Mucosa of rectum (tissue), 2 donors: Measurements from ENCODE around the gene BABAM2.
A peak's percentile ranks its signal among the peaks of the same experiment; 100 is the strongest.

Experiments
- H3K27ac ChIP-seq, 2 donors: one replicate each; pipeline ENCODE4 v1.7.0; 2013; ENCODE audit warnings: inconsistent platforms in 2 of 2, low read depth in 2 of 2, low read length in 2 of 2
- H3K27me3 ChIP-seq, 2 donors: one replicate each; pipeline ENCODE4 v1.7.0; 2013; ENCODE audit warnings: low read length in 2 of 2; ENCODE audit not compliant: control insufficient read depth in 2 of 2, insufficient read depth in 2 of 2
- H3K36me3 ChIP-seq, 2 donors: one replicate each; pipeline ENCODE4 v1.7.0; 2013; ENCODE audit warnings: low read length in 2 of 2; ENCODE audit not compliant: control insufficient read depth in 2 of 2, insufficient read depth in 2 of 2
- H3K4me1 ChIP-seq, 2 donors: one replicate each; pipeline ENCODE4 v1.7.0; 2013; ENCODE audit warnings: low read length in 2 of 2, mild to moderate bottlenecking in 1 of 2; ENCODE audit not compliant: control insufficient read depth in 2 of 2, insufficient read depth in 2 of 2
- H3K4me3 ChIP-seq, 2 donors: one replicate each; pipeline ENCODE4 v1.7.0; 2013; ENCODE audit warnings: low read length in 2 of 2
- H3K9ac ChIP-seq, 2 donors: one replicate each; pipeline ENCODE4 v1.7.0; 2013; ENCODE audit warnings: low read length in 2 of 2, low read depth in 1 of 2, mild to moderate bottlenecking in 1 of 2
- H3K9me3 ChIP-seq, 2 donors: one replicate each; pipeline ENCODE4 v1.7.0; 2013; ENCODE audit warnings: low read length in 2 of 2; ENCODE audit not compliant: control insufficient read depth in 2 of 2
- donor health status: healthy.
- donor health status: Normal muscosa, but diverticular disease.

The BABAM2 gene

DNA sequence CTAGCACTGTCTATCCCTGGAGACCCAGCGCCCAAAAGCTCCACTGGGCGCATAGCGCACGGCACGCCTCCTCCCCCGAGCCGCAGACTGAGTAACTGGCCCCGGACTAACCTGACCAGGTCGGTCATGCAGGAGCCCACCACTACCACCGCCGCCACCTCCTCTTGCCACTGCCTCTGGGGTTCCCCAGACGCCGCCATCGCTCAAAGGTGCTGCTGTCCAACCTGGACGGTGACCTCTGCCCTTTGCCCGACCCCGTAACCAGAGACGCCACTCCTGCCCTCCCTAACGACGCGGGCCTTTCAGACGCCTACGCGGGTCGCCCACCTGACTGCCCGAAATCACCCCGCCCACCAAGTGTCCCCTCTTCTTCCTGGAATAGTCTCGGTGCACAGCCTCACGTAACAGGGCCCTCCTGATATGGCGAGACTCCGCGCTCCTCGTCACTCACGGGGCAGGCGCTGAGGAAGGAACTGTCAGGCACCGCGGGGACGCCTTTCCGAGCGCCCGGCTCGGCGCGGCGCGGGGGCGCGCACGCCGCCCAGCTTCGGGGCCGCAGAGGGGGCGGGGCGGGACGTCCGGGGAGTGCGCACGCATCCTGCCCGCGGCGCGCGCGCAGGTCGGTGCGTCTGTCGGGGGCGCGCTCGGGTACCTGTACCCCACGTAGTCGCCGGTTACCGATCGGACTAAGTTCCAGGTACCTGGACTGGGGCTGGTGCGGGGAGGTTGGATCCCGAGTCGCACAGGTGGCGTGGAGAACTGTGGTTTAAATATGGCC, at the start of gene BABAM2, which contains the start of gene RBKS:
TSS of gene BABAM2 (plus strand) at position 584 of the 778 bp plus-strand sequence. CDS start 3,828 bp downstream, outside the sequence.
TSS of gene RBKS (minus strand) at position 242 of the 778 bp plus-strand sequence. CDS start at position 200, 42 bp downstream.
- peaks cover 3 to 20% of the 10 kb centered on the region in 2 donors for H3K4me1 ChIP-seq
- no peaks in the 10 kb centered on the region for H3K9me3 ChIP-seq
- H3K4me3 ChIP-seq, result peak within 1 kb of the TSS; percentile 88 to 95
- peak within 1 kb of the TSS; percentile 93 to 94 for H3K9ac ChIP-seq
- H3K27ac ChIP-seq, result peak within 1 kb of the TSS; percentile 95 to 96
- H3K27me3 ChIP-seq, result no peaks in the 10 kb centered on the region
- H3K36me3 ChIP-seq, result no peaks in the 10 kb centered on the region

DNA sequence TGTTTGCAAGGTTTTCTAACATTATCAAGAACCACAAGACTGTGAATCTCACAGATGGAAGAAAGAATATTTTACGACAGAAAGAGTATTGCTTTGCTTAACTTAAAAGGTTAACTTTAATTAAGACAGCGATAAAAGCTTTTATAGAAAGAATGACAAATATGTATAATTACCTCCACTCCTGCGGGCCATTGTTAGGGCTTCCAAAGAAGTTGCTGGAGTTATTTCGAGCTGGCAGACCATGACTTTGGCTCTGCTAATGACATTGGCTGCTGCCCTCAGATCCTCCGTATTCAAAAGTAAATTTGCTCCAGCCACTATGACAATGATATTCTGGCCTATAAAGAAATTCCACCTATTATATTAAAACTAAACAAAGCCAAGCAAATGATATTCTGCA, 47.6 kb upstream of the BABAM2 start:
- H3K36me3 ChIP-seq, result no peaks in the 10 kb centered on the region
- H3K9me3 ChIP-seq, result no peaks in the 10 kb centered on the region
- H3K27ac ChIP-seq, result no peak overlapping the region
- no peak overlapping the region for H3K9ac ChIP-seq
- H3K27me3 ChIP-seq, result no peaks in the 10 kb centered on the region
- H3K4me3 ChIP-seq, result no peak overlapping the region
- H3K4me1 ChIP-seq, result no peaks in the 10 kb centered on the region

- H3K36me3 ChIP-seq, result no peaks in the 10 kb centered on the region
- H3K27ac ChIP-seq, result no peak overlapping the region
- no peaks in the 10 kb centered on the region for H3K9me3 ChIP-seq
- H3K4me3 ChIP-seq, result no peak overlapping the region
- H3K27me3 ChIP-seq, result no peaks in the 10 kb centered on the region
- no peak overlapping the region for H3K9ac ChIP-seq
- no peaks in the 10 kb centered on the region for H3K4me1 ChIP-seq
Observed at GRCh38 chr2:27843992-27844391, 46.5 kb upstream of the BABAM2 start.

DNA sequence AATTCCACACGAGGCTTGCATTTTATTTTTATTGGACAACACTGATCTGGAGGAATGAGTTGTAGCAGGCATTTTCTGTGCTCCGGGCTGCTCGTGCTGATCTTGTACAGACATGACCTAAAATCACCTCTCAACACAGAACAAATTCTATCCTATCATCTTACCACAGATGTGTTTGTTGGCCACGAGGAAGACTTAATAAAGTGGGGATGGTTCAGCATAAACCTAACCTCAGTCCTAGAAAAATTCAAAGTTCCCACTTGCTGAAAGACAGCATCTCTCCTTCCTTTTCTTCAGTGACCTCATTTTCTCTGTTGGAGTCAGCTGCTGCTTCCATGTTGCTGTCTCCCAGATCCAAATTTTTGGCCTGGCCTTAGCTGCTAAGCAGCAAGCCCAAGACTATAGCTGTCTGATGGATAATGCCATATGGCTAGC, 45.7 kb upstream of the BABAM2 start:
- H3K27me3 ChIP-seq, result no peaks in the 10 kb centered on the region
- no peaks in the 10 kb centered on the region for H3K9me3 ChIP-seq
- no peak overlapping the region for H3K27ac ChIP-seq
- no peaks in the 10 kb centered on the region for H3K36me3 ChIP-seq
- no peaks in the 10 kb centered on the region for H3K4me1 ChIP-seq
- no peak overlapping the region for H3K9ac ChIP-seq
- H3K4me3 ChIP-seq, result no peak overlapping the region

- no peak overlapping the region for H3K9ac ChIP-seq
- no peaks in the 10 kb centered on the region for H3K36me3 ChIP-seq
- no peaks in the 10 kb centered on the region for H3K9me3 ChIP-seq
- H3K4me1 ChIP-seq, result no peaks in the 10 kb centered on the region
- H3K4me3 ChIP-seq, result no peak overlapping the region
- H3K27ac ChIP-seq, result no peak overlapping the region
- H3K27me3 ChIP-seq, result no peaks in the 10 kb centered on the region
Observed at GRCh38 chr2:27847333-27847732, 43.2 kb upstream of the BABAM2 start.

GRCh38 chr2:27849558-27850205, 40.8 kb upstream of the BABAM2 start:
- no peak overlapping the region for H3K4me3 ChIP-seq
- H3K9ac ChIP-seq, result no peak overlapping the region
- no peaks in the 10 kb centered on the region for H3K9me3 ChIP-seq
- H3K27me3 ChIP-seq, result no peaks in the 10 kb centered on the region
- peaks cover 0 to 3% of the 10 kb centered on the region in 2 donors for H3K4me1 ChIP-seq
- no peak overlapping the region for H3K27ac ChIP-seq
- no peaks in the 10 kb centered on the region for H3K36me3 ChIP-seq

GRCh38 chr2:27852691-27853090, 37.8 kb upstream of the BABAM2 start:
- H3K9me3 ChIP-seq, result no peaks in the 10 kb centered on the region
- no peaks in the 10 kb centered on the region for H3K27me3 ChIP-seq
- H3K27ac ChIP-seq, result no peak overlapping the region
- peaks cover 0 to 3% of the 10 kb centered on the region in 2 donors for H3K4me1 ChIP-seq
- H3K9ac ChIP-seq, result no peak overlapping the region
- no peak overlapping the region for H3K4me3 ChIP-seq
- no peaks in the 10 kb centered on the region for H3K36me3 ChIP-seq

DNA sequence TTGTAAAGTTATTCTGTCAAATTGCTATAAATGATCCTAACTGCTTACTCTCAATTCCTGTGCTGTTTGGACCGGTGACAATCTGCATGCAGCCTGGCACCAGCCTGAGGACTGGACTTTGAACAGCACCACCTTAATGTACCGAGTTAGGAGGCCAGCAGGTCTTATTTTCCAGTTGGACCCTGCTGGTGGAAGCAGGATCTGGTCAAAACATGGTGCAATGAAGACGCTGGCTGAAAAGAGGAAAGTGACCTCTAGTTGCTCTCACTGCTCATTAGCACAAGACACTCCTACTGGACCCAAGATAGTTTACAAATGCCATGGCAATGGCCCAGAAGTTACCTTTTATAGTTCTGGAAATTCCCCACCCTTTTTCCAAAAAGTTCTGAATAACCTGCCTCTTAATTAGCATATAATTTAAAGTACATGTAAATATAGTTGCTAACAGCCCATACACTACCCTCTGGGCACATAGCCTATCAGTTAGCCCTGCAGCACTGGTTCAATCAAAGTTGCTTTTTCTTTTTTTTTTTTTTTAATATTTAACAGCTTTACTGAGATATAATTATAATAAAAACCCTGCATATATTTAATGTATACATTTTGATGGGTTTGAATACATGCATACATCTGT, 36.2 kb upstream of the BABAM2 start:
- H3K9ac ChIP-seq, result no peak overlapping the region
- H3K4me3 ChIP-seq, result no peak overlapping the region
- H3K4me1 ChIP-seq, result peaks cover 0 to 3% of the 10 kb centered on the region in 2 donors
- H3K27me3 ChIP-seq, result no peaks in the 10 kb centered on the region
- H3K9me3 ChIP-seq, result no peaks in the 10 kb centered on the region
- H3K36me3 ChIP-seq, result no peaks in the 10 kb centered on the region
- no peak overlapping the region for H3K27ac ChIP-seq

GRCh38 chr2:27855476-27855875, 35.1 kb upstream of the BABAM2 start:
- H3K36me3 ChIP-seq, result no peaks in the 10 kb centered on the region
- H3K4me1 ChIP-seq, result peaks cover 0 to 3% of the 10 kb centered on the region in 2 donors
- H3K4me3 ChIP-seq, result no peak overlapping the region
- H3K9me3 ChIP-seq, result no peaks in the 10 kb centered on the region
- no peak overlapping the region for H3K9ac ChIP-seq
- no peaks in the 10 kb centered on the region for H3K27me3 ChIP-seq
- no peak overlapping the region for H3K27ac ChIP-seq

DNA sequence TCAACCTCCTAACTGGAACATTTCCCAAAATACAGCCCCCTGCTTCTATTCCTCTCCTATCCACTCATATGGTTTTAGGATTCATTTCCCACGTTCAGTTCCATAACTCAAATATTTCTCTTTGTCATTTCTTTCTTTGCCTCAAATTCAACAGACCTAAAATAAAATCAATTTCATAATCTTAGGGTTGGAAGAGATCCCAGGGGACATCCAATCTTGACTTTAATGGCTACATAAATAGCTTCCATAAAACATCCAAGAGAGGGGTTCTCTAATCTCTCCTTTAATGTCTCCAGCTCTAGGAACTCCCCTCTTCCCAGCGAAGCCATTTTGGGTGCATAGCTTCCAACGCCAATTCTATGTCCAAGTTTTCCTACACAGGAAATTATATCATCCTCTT, 34.1 kb upstream of the BABAM2 start:
- H3K27ac ChIP-seq, result no peak overlapping the region

More for the DNA sequence above, 34.1 kb upstream of the BABAM2 start:
- Histone ChIP-seq H3K9me3 (no peaks in the 10 kb centered on the region), H3K9ac (no peak overlapping the region), H3K36me3 (no peaks in the 10 kb centered on the region), H3K4me3 (no peak overlapping the region), H3K27me3 (no peaks in the 10 kb centered on the region), H3K4me1 (peaks cover 0 to 3% of the 10 kb centered on the region in 2 donors)
